ENCODE measurements around the gene DNASE1L2.

DNA sequence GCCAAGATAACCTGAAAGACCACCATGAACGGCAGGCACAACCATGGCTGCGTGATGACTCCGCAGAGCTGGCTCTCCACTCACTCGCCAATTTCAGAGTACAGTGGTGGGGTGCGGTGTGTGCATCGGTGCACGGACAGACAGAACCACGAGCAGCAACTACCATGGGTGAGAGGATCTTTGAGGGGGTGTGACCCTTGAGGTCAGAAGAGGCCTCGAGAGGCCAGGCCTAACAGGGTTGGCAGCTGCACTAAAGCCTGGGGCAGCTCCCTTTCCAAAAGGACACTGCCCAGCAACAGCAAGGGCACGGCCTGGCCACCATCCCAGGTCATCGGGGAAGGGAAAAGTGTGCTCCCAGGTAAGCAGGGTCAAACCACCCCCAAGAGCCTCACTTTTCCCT lies 17.0 kb downstream of the DNASE1L2 start:
- TF ChIP-seq, protein P1, sequence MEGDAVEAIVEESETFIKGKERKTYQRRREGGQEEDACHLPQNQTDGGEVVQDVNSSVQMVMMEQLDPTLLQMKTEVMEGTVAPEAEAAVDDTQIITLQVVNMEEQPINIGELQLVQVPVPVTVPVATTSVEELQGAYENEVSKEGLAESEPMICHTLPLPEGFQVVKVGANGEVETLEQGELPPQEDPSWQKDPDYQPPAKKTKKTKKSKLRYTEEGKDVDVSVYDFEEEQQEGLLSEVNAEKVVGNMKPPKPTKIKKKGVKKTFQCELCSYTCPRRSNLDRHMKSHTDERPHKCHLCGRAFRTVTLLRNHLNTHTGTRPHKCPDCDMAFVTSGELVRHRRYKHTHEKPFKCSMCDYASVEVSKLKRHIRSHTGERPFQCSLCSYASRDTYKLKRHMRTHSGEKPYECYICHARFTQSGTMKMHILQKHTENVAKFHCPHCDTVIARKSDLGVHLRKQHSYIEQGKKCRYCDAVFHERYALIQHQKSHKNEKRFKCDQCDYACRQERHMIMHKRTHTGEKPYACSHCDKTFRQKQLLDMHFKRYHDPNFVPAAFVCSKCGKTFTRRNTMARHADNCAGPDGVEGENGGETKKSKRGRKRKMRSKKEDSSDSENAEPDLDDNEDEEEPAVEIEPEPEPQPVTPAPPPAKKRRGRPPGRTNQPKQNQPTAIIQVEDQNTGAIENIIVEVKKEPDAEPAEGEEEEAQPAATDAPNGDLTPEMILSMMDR (conservative IDR thresholded peaks at IDR 0.05; ENCODE audit: low read length): no peak
- no peak for TF ChIP-seq EZH2phosphoT487 (IDR thresholded peaks at IDR 0.05; ENCODE audit: borderline replicate concordance, low read depth, low read length)

Data from OCI-LY7 (cell line).